ENCODE results near the gene CDC6.

CDC6 gene

DNA sequence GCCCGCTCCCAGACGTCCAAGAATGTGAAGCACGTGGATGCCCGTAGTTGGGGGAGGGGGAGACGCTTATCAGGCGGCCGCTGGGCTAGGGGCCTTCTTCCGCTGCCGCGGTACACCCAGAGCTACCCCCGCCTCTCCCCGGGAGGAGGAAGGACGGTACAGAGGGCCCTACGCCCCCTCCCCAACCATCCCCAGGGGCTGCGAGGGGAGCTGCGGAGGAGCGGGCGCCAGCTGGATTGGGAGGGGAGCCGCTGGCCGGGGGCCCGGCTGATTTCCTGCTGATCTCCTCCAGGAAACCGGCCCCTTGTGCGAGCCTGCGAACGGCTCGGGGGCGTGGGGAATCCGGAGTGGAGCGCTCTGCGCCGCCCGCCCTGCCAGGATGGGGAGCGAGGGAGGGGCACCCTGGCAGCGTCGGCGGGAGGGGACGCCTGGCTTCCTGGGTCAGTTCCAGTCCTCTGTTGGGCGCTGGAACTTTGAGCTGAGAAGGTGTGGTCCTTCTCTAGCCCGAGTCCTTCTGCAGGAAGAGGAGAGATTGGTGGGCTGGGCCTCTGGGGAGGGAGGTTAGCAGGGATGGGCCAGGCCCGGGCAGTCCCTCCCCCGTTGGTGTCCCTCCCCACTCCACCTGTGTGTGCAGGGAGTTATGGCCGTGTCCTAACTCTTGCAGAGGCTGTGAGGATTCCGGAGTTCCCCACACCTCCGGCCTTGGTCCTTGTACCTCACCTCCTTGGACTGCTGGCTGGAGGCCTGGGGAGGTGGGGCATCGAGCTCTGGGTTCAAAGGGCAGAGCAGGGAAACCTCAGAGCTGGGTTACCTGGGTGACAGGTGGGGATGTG, 57.7 kb downstream of the CDC6 start:
- no peak for DNase-seq (ENCODE audit: low spot score)
- TF ChIP-seq, protein P1, sequence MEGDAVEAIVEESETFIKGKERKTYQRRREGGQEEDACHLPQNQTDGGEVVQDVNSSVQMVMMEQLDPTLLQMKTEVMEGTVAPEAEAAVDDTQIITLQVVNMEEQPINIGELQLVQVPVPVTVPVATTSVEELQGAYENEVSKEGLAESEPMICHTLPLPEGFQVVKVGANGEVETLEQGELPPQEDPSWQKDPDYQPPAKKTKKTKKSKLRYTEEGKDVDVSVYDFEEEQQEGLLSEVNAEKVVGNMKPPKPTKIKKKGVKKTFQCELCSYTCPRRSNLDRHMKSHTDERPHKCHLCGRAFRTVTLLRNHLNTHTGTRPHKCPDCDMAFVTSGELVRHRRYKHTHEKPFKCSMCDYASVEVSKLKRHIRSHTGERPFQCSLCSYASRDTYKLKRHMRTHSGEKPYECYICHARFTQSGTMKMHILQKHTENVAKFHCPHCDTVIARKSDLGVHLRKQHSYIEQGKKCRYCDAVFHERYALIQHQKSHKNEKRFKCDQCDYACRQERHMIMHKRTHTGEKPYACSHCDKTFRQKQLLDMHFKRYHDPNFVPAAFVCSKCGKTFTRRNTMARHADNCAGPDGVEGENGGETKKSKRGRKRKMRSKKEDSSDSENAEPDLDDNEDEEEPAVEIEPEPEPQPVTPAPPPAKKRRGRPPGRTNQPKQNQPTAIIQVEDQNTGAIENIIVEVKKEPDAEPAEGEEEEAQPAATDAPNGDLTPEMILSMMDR (IDR thresholded peaks at IDR 0.05; ENCODE audit: extremely low read depth, missing control alignments) = no peak

DNA sequence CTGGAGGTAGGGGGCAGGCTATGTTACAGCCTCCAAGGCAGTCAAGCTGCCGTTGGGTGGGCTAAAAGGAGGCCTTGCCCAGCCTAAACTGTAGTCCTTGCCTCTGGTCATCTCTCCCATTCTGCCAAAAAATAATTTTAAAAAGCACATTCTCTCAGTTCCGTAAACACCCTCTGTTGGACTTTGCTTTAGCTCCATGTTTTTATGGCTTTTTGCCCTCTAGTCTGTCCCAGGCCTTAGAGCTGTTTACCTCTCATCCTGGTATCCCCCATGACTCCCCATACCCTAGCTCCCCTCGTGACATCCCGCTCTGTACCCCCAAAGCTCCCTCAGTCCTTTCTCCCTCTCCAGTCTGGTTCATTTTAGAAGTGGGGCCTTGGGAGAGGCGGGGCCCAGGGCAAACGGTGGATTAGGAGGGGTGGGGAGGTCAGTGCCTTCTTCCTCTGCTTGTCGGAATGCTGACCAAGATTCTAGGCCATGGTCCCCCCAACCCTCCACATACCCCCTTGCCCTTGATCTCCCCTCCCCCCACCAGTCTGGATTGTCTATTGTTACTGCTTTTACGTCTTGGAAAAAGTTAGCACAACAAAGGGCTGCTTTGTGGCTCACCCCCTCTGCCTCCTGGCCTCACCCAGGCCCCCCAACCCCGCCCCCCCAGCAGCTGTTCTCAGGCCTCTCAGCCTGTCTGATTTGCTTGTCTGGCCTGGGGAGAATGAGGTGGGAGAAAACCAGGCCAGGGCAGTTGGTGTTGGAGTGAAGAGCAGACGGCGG, 58.5 kb downstream of the CDC6 start:
- no peak for DNase-seq (ENCODE audit: low spot score)
- TF ChIP-seq, protein P1 (IDR thresholded peaks at IDR 0.05; ENCODE audit: extremely low read depth, missing control alignments) = no peak

DNA sequence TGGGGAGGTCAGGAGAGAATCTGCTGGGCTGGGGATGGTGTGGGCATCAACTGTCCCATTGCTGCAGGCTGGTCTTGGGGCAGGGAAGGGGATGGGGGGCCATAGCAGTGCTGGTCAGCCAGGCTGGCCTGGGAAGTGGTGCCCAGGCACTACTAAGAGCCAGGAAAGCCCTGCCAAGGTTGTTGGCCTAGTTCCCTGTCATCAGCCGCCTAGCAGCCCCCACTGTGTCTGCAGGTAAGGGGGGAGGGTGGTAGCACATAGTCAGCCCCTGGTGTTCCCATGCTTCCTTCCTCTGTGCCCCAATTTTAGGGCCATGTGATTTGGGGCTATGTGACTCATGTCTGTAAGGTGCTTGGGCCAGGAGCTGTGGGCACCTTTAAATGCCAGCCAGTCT, 59.1 kb downstream of the CDC6 start:
- no peak for DNase-seq (ENCODE audit: low spot score)
- TF ChIP-seq, protein P1 (IDR thresholded peaks at IDR 0.05; ENCODE audit: extremely low read depth, missing control alignments) = no peak

DNA sequence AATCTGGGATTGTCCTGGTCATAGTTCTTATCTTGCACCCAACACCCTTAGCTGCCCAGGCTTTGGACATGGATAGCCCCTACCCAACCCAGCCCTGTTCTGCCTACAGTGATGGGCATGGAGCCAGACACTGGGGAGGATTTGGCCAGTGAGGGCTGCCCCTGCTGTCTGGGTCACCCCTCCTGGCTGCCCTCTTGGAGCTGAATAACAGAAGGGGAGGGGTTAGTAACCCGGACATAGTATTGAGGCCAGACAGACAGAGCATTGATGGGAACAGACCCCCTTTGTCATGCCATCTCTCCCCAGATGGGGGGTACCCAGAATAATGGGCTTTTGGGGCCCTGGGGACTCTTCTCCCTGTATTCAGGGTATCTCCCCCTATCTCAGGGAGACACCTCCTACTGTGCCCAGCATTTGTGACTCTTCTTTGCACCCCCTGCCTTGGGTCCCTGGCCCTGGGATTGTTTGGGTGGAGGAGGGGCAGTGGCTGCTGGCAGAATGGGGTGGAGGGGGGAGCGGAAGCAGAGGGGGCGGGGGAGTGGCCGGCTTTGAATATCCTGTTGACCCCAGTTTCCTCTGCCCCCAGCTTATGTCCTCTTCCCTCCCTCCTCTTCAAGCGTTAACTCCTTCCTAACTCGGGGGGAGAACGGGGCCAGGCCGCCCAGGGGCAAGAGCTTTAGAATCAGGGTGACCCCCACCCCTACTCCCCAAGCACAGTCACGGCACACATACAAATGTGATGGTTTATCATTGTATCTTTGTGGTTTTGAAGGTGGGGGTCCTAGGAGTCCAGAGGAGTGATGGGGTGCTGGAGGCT, 59.8 kb downstream of the CDC6 start:
- TF ChIP-seq, protein P1 (IDR thresholded peaks at IDR 0.05; ENCODE audit: extremely low read depth, missing control alignments) = no peak
- DNase-seq (ENCODE audit: low spot score) = no peak

DNA sequence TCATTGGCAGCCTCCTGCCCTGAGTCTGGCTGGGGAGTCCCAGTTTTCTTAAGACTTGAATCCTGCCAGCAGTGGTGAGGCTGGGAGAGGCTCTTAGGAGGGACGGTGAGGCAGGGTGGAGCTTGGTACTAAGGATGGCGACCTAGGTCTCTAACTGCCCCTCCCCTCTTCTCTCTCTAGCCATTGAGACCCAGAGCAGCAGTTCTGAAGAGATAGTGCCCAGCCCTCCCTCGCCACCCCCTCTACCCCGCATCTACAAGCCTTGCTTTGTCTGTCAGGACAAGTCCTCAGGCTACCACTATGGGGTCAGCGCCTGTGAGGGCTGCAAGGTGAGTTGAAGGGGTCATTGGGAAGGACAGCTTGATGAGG, 60.4 kb downstream of the CDC6 start:
- TF ChIP-seq, protein P1 (IDR thresholded peaks at IDR 0.05; ENCODE audit: extremely low read depth, missing control alignments) = no peak
- DNase-seq (ENCODE audit: low spot score) = no peak

DNA sequence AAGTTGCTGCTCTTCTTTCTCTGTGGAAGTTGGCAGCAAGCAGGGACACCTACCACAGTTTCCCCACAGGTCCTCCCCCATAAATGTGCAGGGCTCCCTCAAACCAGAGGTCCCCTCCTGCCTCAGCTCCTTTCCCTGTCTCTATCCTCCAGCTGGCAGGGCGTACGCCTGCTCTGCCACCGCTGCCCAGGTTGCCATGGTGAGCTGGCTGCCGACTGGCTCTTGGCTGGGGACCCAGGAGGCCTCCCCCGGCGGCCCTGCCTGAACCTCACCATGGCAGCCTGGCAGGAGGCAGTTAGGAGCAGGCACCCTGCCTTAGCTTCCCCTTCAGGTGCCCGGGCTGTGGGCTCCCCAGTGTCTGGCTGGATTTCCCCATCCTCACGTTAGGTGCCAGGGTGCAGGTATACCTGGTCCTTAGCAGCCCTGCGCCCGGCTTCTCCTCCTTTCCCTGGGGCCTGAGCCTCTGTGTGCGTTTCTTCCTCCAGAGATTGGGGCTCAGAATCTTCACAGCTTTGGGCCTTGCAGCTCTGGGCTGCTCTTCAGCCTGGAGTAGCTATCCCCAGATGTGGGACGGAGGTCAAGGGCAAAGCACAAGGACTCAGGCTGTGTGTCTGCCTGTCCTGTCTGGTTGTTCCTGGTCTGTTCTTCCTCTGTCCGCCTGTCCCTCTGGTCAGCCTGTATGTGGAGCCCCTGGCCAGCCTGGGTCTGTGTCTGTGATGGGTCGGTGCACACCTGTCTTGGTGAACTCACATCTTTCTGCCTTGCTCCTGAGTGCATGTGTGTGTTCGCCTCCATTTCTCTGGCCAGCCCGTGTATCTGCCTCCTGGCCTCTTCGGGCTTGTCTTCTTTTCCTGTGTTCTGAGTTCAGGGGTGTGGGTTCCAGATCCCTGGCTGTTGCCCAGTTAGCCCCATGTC, 61.1 kb downstream of the CDC6 start:
- no peak for DNase-seq (ENCODE audit: low spot score)
- TF ChIP-seq, protein P1 (IDR thresholded peaks at IDR 0.05; ENCODE audit: extremely low read depth, missing control alignments) = no peak
